HEK293 (cell line): Measurements from ENCODE around the gene CRY2.
"Not testable (repeated sequence)": the region's sequence is repeated elsewhere in the genome, so short reads cannot be mapped to it uniquely, and the experiment has no call there.

Source experiments
- ZNF121 ChIP-seq: fragments of 450-650 bp; formaldehyde crosslinking; IDR thresholded peaks from 2 replicates; pipeline ENCODE4 v1.5.1; 2016; ENCODE audit warnings: missing biosample characterization, missing genetic modification characterization
- ZNF624 ChIP-seq: fragments of 450-650 bp; formaldehyde crosslinking; IDR thresholded peaks from 2 replicates; pipeline ENCODE4 v1.5.1; 2017; ENCODE audit warnings: missing biosample characterization, missing genetic modification characterization
- TF ChIP-seq, protein P1 (sequence below): fragments of 450-650 bp; formaldehyde crosslinking; IDR thresholded peaks from 2 replicates; pipeline ENCODE4 v1.5.1; 2016; ENCODE audit warnings: missing biosample characterization, missing genetic modification characterization
- TF ChIP-seq, protein P2 (sequence below): fragments of 450-650 bp; formaldehyde crosslinking; IDR thresholded peaks from 2 replicates; pipeline ENCODE4 v1.5.1; 2016; ENCODE audit warnings: missing biosample characterization, missing genetic modification characterization

DNA sequence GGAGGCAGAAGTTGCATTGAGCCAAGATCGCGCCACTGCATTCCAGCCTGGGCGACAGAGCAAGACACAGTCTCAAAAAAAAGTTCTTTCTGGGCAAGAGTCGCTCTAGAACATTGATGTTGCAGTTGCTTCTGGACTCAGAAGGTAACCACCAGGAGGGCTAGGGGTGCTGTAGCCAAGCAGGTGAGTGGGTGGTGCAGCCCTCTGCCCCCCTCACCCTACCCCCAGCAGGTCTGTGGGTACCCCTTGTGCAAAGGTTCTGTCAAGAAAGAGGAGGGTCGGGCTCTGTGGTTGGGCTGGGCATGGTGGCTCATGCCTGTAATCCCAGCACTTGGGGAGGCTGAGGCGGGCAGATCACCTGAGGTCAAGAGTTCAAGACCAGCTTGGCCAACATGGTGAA, 38.8 kb upstream of the CRY2 start:
- TF ChIP-seq, protein P1, sequence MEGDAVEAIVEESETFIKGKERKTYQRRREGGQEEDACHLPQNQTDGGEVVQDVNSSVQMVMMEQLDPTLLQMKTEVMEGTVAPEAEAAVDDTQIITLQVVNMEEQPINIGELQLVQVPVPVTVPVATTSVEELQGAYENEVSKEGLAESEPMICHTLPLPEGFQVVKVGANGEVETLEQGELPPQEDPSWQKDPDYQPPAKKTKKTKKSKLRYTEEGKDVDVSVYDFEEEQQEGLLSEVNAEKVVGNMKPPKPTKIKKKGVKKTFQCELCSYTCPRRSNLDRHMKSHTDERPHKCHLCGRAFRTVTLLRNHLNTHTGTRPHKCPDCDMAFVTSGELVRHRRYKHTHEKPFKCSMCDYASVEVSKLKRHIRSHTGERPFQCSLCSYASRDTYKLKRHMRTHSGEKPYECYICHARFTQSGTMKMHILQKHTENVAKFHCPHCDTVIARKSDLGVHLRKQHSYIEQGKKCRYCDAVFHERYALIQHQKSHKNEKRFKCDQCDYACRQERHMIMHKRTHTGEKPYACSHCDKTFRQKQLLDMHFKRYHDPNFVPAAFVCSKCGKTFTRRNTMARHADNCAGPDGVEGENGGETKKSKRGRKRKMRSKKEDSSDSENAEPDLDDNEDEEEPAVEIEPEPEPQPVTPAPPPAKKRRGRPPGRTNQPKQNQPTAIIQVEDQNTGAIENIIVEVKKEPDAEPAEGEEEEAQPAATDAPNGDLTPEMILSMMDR (tag by site-specific recombination) = not testable (repeated sequence)
- TF ChIP-seq ZNF121, ZNF624 (tag by site-specific recombination): not testable (repeated sequence)
- TF ChIP-seq, protein P2, sequence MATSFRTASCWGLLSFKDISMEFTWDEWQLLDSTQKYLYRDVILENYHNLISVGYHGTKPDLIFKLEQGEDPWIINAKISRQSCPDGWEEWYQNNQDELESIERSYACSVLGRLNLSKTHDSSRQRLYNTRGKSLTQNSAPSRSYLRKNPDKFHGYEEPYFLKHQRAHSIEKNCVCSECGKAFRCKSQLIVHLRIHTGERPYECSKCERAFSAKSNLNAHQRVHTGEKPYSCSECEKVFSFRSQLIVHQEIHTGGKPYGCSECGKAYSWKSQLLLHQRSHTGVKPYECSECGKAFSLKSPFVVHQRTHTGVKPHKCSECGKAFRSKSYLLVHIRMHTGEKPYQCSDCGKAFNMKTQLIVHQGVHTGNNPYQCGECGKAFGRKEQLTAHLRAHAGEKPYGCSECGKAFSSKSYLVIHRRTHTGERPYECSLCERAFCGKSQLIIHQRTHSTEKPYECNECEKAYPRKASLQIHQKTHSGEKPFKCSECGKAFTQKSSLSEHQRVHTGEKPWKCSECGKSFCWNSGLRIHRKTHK (tag by site-specific recombination) = not testable (repeated sequence)
